Inferior parietal cortex (tissue), 1 donor: ENCODE results near the gene CH25H.
"Not testable (repeated sequence)": the region's sequence is repeated elsewhere in the genome, so short reads cannot be mapped to it uniquely, and the experiment has no call there.

ENCODE experiments used
- DNase-seq: peaks from one replicate; pipeline ENCODE4 v3.0.0-alpha.2; 2016; ENCODE audit errors: extremely low spot score

The CH25H gene

GRCh38 chr10:89207181-89207800 lies at the start of gene CH25H:
CH25H (minus strand) TSS chr10:89207317; CDS start chr10:89207292, 25 bp downstream.
- peak; percentile 74 for DNase-seq

GRCh38 chr10:89256340-89256739 lies 49.2 kb upstream of the CH25H start:
- no peak for DNase-seq

GRCh38 chr10:89255793-89256192 lies 48.7 kb upstream of the CH25H start:
- DNase-seq, result no peak

- DNase-seq, result not testable (repeated sequence)
These were observed 48.0 kb upstream of the CH25H start for GRCh38 chr10:89255091-89255579.

GRCh38 chr10:89252225-89252585 lies 45.1 kb upstream of the CH25H start:
- DNase-seq, result no peak

- DNase-seq, result peak; percentile 95
These were observed 44.5 kb upstream of the CH25H start, which contains the start of gene LIPA for GRCh38 chr10:89251409-89252224. LIPA (minus strand) TSS chr10:89251775; CDS start chr10:89247648, 4,127 bp downstream.

- DNase-seq, result no peak
These were observed 43.8 kb upstream of the CH25H start for GRCh38 chr10:89250865-89251408.

GRCh38 chr10:89248990-89249389 lies 41.9 kb upstream of the CH25H start:
- DNase-seq, result no peak

- DNase-seq, result not testable (repeated sequence)
These were observed 40.5 kb upstream of the CH25H start for GRCh38 chr10:89247623-89248022.

GRCh38 chr10:89245802-89246201 lies 38.7 kb upstream of the CH25H start:
- DNase-seq, result no peak

GRCh38 chr10:89242840-89243568 lies 35.9 kb upstream of the CH25H start:
- no peak for DNase-seq

- DNase-seq, result no peak
These were observed 35.2 kb upstream of the CH25H start for GRCh38 chr10:89242345-89242684.

GRCh38 chr10:89241486-89242344 lies 34.6 kb upstream of the CH25H start:
- no peak for DNase-seq

- DNase-seq, result no peak
These were observed 33.9 kb upstream of the CH25H start for GRCh38 chr10:89241026-89241425.

GRCh38 chr10:89240519-89240918 lies 33.4 kb upstream of the CH25H start:
- DNase-seq, result no peak

- DNase-seq, result no peak
These were observed 32.0 kb upstream of the CH25H start for GRCh38 chr10:89238956-89239644.

GRCh38 chr10:89237849-89238248 lies 30.7 kb upstream of the CH25H start:
- no peak for DNase-seq

- no peak for DNase-seq
These were observed 29.2 kb upstream of the CH25H start for GRCh38 chr10:89236226-89236797.

- no peak for DNase-seq
These were observed 28.1 kb upstream of the CH25H start for GRCh38 chr10:89235073-89235798.

GRCh38 chr10:89233033-89233432 lies 25.9 kb upstream of the CH25H start:
- DNase-seq, result peak; percentile 67
